ENCODE measurements around the gene KIAA1614.

Gene KIAA1614

GRCh38 chr1:180887841-180888240, 24.9 kb upstream of the KIAA1614 start:
- no peak overlapping the region for H3K4me3 ChIP-seq (ENCODE audit: low read depth in 1 of 2, low read length in 1 of 2)
- no peaks in the 10 kb centered on the region for H3K27me3 ChIP-seq
- TF ChIP-seq CTCF (IDR thresholded peaks at IDR 0.05), result no peak
- H3K4me1 ChIP-seq (ENCODE audit: control insufficient read depth in 1 of 2, insufficient read depth in 1 of 2, low read depth in 1 of 2, low read length in 1 of 2), result no peaks in the 10 kb centered on the region
- H3K36me3 ChIP-seq, result no peaks in the 10 kb centered on the region
- H3K9me3 ChIP-seq, result no peaks in the 10 kb centered on the region
- H3K27ac ChIP-seq, result no peak overlapping the region

- H3K27me3 ChIP-seq, result no peaks in the 10 kb centered on the region
- H3K27ac ChIP-seq, result no peak overlapping the region
- no peak overlapping the region for H3K4me3 ChIP-seq (ENCODE audit: low read depth in 1 of 2, low read length in 1 of 2)
- no peak for TF ChIP-seq CTCF (IDR thresholded peaks at IDR 0.05)
- H3K9me3 ChIP-seq, result no peaks in the 10 kb centered on the region
- no peaks in the 10 kb centered on the region for H3K4me1 ChIP-seq (ENCODE audit: control insufficient read depth in 1 of 2, insufficient read depth in 1 of 2, low read depth in 1 of 2, low read length in 1 of 2)
- H3K36me3 ChIP-seq, result no peaks in the 10 kb centered on the region
Observed at GRCh38 chr1:180888870-180889269, 23.8 kb upstream of the KIAA1614 start.

- no peak overlapping the region for H3K27ac ChIP-seq
- no peak for TF ChIP-seq CTCF (IDR thresholded peaks at IDR 0.05)
- no peaks in the 10 kb centered on the region for H3K27me3 ChIP-seq
Observed at GRCh38 chr1:180889325-180889724, 23.4 kb upstream of the KIAA1614 start.

GRCh38 chr1:180892272-180892671, 20.4 kb upstream of the KIAA1614 start:
- TF ChIP-seq CTCF (IDR thresholded peaks at IDR 0.05), result no peak
- Histone ChIP-seq H3K4me1 (ENCODE audit: control insufficient read depth in 1 of 2, insufficient read depth in 1 of 2, low read depth in 1 of 2, low read length in 1 of 2) (no peaks in the 10 kb centered on the region), H3K4me3 (ENCODE audit: low read depth in 1 of 2, low read length in 1 of 2) (no peak overlapping the region), H3K36me3 (no peaks in the 10 kb centered on the region), H3K27ac (no peak overlapping the region), H3K9me3 (no peaks in the 10 kb centered on the region), H3K27me3 (no peaks in the 10 kb centered on the region)

More at GRCh38 chr1:180889325-180889724, 23.4 kb upstream of the KIAA1614 start:
- H3K9me3 ChIP-seq, result no peaks in the 10 kb centered on the region
- no peak overlapping the region for H3K4me3 ChIP-seq (ENCODE audit: low read depth in 1 of 2, low read length in 1 of 2)
- no peaks in the 10 kb centered on the region for H3K4me1 ChIP-seq (ENCODE audit: control insufficient read depth in 1 of 2, insufficient read depth in 1 of 2, low read depth in 1 of 2, low read length in 1 of 2)
- no peaks in the 10 kb centered on the region for H3K36me3 ChIP-seq

- no peaks in the 10 kb centered on the region for H3K9me3 ChIP-seq
- no peak for TF ChIP-seq CTCF (IDR thresholded peaks at IDR 0.05)
- no peaks in the 10 kb centered on the region for H3K36me3 ChIP-seq
- H3K4me3 ChIP-seq (ENCODE audit: low read depth in 1 of 2, low read length in 1 of 2), result no peak overlapping the region
- no peak overlapping the region for H3K27ac ChIP-seq
- H3K4me1 ChIP-seq (ENCODE audit: control insufficient read depth in 1 of 2, insufficient read depth in 1 of 2, low read depth in 1 of 2, low read length in 1 of 2), result no peaks in the 10 kb centered on the region
- H3K27me3 ChIP-seq, result no peaks in the 10 kb centered on the region
Observed at GRCh38 chr1:180892675-180893074, 20.0 kb upstream of the KIAA1614 start.

- Histone ChIP-seq H3K4me1 (ENCODE audit: control insufficient read depth in 1 of 2, insufficient read depth in 1 of 2, low read depth in 1 of 2, low read length in 1 of 2) (no peaks in the 10 kb centered on the region), H3K36me3 (no peaks in the 10 kb centered on the region), H3K9me3 (no peaks in the 10 kb centered on the region), H3K4me3 (ENCODE audit: low read depth in 1 of 2, low read length in 1 of 2) (no peak overlapping the region), H3K27me3 (no peaks in the 10 kb centered on the region), H3K27ac (no peak overlapping the region)
- TF ChIP-seq CTCF (IDR thresholded peaks at IDR 0.05), result no peak
Observed at GRCh38 chr1:180893614-180894013, 19.1 kb upstream of the KIAA1614 start.

Measured in neutrophil (primary cell).